GM21786 (cell line): ENCODE results near the gene ACER3.
A peak's percentile ranks its signal among the peaks of the same experiment; 100 is the strongest.

Experiments
- ATAC-seq: cut with Tn5 transposase; IDR thresholded peaks from one replicate; pipeline ENCODE4 v1.9.1; 2021; ENCODE audit not compliant: unreplicated experiment

The ACER3 gene

GRCh38 chr11:77071671-77072605 lies 211.2 kb downstream of the ACER3 start:
- ATAC-seq: no peak

DNA sequence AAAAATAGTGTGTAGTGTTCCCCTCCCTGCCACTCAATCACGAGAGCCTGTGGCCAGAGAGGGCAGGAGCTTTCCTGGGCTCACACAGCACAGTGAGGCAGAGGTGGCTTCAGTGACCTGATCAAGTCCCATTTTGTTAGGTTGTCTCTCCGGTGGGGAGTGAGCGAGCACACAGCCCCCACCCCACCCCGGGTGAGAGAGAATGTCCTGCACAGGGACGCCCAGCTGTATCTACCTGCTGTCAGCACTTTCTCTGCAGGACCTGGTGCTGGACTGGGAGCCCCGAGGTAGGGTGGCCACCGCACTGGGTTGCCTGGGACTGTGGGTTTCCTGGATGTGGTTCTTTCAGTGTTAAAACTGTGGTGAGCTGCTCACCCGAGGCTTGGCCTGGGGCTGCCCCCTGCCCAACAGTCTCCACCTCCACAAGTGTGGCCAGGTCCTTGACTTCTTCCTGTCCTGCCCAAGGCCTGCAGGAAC lies 212.2 kb downstream of the ACER3 start:
- ATAC-seq: peak; percentile 47

DNA sequence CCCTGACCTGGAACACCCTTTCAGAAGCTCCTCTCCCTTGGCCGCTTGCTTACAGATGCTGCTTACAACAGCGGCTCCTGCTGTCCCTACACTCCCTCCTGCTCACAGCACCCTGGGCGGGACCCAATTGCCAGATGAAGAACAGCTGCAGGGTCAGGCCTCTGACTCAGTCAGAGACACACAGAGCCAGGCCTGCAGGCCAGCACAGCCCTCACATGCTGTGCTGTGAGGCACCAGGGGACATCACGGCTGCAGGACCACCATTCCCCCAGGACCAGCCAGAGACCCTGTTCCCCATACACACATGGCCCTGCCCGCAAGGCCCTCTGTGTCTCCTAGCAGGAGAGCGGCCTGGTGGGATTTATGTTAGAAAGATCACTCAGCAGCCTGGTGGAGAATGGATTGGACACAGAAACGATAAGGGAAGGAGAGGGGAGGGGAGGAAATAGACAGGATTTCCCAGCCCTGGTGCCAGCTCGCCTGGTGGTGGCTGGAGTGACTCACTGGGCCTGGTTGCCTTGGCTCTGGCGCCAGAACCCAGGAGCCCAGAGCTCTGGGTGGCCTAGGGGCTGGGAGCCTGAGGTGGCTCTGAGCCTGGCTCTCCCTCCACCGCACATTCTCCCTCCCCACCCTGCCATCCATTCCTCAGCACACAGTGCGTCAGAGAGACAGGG lies 212.7 kb downstream of the ACER3 start:
- no peak for ATAC-seq

DNA sequence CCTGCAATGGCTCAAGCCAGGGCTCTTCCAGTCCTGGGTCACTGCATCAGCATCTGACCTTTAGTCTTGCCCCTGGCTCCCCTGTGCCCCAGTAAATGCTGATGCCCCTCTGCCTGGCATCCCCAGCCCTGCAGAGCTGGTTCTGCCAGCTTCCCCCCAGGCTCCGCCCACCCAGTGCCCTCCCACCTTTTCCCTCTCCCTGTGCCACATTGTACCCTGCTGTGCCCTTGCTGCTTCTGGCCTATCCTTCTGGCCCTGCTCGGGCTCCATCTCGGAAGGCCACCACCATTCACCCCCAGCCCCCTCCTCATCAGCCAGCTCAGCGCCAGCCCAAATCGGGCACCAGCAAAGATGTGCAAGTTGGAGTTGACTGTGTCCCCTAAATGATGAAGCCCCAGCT lies 213.5 kb downstream of the ACER3 start:
- no peak for ATAC-seq

GRCh38 chr11:77074626-77075221 lies 214.0 kb downstream of the ACER3 start:
- ATAC-seq: no peak

DNA sequence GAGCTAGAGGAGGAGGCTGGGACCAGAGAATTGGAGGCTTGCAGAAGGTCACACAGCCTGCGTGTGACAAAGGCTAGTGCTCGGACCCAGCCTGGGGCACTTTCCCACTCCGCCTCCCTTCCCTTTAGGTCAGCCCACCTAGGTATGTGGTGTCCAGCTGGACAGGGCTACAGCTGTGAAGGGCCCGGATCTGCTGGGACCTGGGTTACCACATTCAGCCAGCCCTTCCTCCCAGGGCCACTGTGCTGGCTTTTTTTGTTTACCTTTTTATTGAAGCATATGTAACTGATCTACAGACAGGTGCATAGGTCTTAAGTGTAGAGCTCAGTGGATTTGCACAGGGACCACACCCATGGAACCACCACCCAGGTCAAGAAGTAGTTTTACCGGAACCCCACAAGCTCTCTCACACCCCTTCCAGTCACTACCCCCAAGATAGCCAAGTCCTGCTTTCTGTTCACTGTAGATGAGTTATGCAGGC lies 214.7 kb downstream of the ACER3 start:
- no peak for ATAC-seq
